ENCODE data around the gene C11orf98. TPM values are rescaled to one million over a fixed set of nuclear protein-coding genes. Genes with fewer than 3 reads are reported as not detected.

The C11orf98 gene
- total RNA-seq, 1 experiment from 2014 or later: 139 TPM

GRCh38 chr11:62646825-62647608, 18.0 kb downstream of the C11orf98 start:
- Histone ChIP-seq H2BK12ac (ENCODE audit: insufficient read length, low read depth, low read length) (no peak overlapping the region), H3K79me2 (ENCODE audit: insufficient read depth, low read length) (peaks cover 12% of the 10 kb centered on the region; the same call in 1 of the 2 replicates), H3K4me2 (ENCODE audit: insufficient read depth, insufficient read length, low read length) (peak overlapping the region; percentile 39), H3K79me1 (ENCODE audit: insufficient read depth, low read depth, low read length, poor library complexity, severe bottlenecking) (no peaks in the 10 kb centered on the region), H3K27me3 (ENCODE audit: insufficient read depth, low read length) (no peaks in the 10 kb centered on the region), H3K4ac (ENCODE audit: low read depth, low read length) (no peak overlapping the region), H3K23me2 (ENCODE audit: insufficient read length, low read depth, low read length, poor library complexity, severe bottlenecking) (peaks cover 5% of the 10 kb centered on the region), H4K20me1 (ENCODE audit: control insufficient read depth, insufficient read depth, insufficient read length) (no peaks in the 10 kb centered on the region), H3K27ac (ENCODE audit: insufficient read length, low read depth, low read length) (no peak overlapping the region), H4K5ac (ENCODE audit: insufficient read length, low read depth, low read length) (no peak overlapping the region), H3K14ac (ENCODE audit: insufficient read depth, low read length) (no peak overlapping the region), H3K18ac (ENCODE audit: insufficient read length, low read depth, low read length) (no peak overlapping the region), H2BK15ac (ENCODE audit: low read depth, low read length) (no peak overlapping the region), H4K91ac (ENCODE audit: insufficient read length, low read depth, low read length) (no peak overlapping the region), H3T11ph (ENCODE audit: low read length) (no peak overlapping the region), H3K9me3 (ENCODE audit: control insufficient read depth, low read depth, low read length) (no peaks in the 10 kb centered on the region), H2BK120ac (ENCODE audit: low read depth, low read length, poor library complexity, severe bottlenecking) (no peak overlapping the region), H3K23ac (ENCODE audit: insufficient read length, low read depth, low read length) (no peak overlapping the region), H3K4me1 (ENCODE audit: insufficient read depth, low read length) (peaks cover 3% of the 10 kb centered on the region; the same call in 1 of the 2 replicates), H2AK5ac (ENCODE audit: insufficient read length, low read length) (no peak overlapping the region), H2BK20ac (ENCODE audit: low read depth, low read length, poor library complexity, severe bottlenecking) (no peak overlapping the region), H3K9ac (ENCODE audit: extremely low read depth, insufficient read length, low read length) (no peak overlapping the region), H2BK5ac (ENCODE audit: insufficient read length, low read length) (no peak overlapping the region), H3K56ac (ENCODE audit: insufficient read length, low read depth, low read length) (no peak overlapping the region), H4K8ac (replicated peaks; ENCODE audit: insufficient read length, low read depth, low read length) (no peak overlapping the region), H2AFZ (ENCODE audit: low read length) (no peak overlapping the region)
- H3K9me3 Mint-ChIP-seq: no peaks in the 10 kb centered on the region
- peak; percentile 40 for DNase-seq
- H3K4me1 Mint-ChIP-seq: peaks cover 7 to 9% of the 10 kb centered on the region in 2 experiments
- no CpG with 5 or more reads among the region's 32 CpGs for WGBS (ENCODE audit: extremely low coverage, insufficient read length, low lambda C conversion rate)
- H3K27ac Mint-ChIP-seq: peak overlapping the region in 1 of 3 experiments; percentile 59; a peak in 1 of 7 replicates
- H3K36me3 Mint-ChIP-seq (ENCODE audit: insufficient read depth in 1 of 3, low read depth in 3 of 3): peaks cover 14 to 46% (median 29%) of the 10 kb centered on the region in 3 experiments
- peak overlapping the region; percentile 98 to 100 for H3K4me3 Mint-ChIP-seq
- TF ChIP-seq, protein P1, sequence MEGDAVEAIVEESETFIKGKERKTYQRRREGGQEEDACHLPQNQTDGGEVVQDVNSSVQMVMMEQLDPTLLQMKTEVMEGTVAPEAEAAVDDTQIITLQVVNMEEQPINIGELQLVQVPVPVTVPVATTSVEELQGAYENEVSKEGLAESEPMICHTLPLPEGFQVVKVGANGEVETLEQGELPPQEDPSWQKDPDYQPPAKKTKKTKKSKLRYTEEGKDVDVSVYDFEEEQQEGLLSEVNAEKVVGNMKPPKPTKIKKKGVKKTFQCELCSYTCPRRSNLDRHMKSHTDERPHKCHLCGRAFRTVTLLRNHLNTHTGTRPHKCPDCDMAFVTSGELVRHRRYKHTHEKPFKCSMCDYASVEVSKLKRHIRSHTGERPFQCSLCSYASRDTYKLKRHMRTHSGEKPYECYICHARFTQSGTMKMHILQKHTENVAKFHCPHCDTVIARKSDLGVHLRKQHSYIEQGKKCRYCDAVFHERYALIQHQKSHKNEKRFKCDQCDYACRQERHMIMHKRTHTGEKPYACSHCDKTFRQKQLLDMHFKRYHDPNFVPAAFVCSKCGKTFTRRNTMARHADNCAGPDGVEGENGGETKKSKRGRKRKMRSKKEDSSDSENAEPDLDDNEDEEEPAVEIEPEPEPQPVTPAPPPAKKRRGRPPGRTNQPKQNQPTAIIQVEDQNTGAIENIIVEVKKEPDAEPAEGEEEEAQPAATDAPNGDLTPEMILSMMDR (conservative IDR thresholded peaks at IDR 0.05): no peak
- no peaks in the 10 kb centered on the region for H3K27me3 Mint-ChIP-seq (ENCODE audit: low read depth)
